OCI-LY1 (cell line): ENCODE measurements around the gene PTPN14.

Experiments
- CTCF ChIP-seq: fragments of 200-600 bp; sonication (generic), shearing (Covaris generic); IDR thresholded peaks from 2 replicates; pipeline ENCODE4 v1.5.1; 2017; ENCODE audit warnings: mild to moderate bottlenecking, antibody characterized with exemption, low read length, moderate library complexity, mixed read lengths
- EZH2 ChIP-seq: fragments of 200-600 bp; sonication (generic), shearing (Covaris generic); IDR thresholded peaks from 2 replicates; pipeline ENCODE4 v1.8.0; 2017; ENCODE audit warnings: borderline replicate concordance, mixed run types, mild to moderate bottlenecking, antibody characterized with exemption, low read length, moderate library complexity, mixed read lengths

DNA sequence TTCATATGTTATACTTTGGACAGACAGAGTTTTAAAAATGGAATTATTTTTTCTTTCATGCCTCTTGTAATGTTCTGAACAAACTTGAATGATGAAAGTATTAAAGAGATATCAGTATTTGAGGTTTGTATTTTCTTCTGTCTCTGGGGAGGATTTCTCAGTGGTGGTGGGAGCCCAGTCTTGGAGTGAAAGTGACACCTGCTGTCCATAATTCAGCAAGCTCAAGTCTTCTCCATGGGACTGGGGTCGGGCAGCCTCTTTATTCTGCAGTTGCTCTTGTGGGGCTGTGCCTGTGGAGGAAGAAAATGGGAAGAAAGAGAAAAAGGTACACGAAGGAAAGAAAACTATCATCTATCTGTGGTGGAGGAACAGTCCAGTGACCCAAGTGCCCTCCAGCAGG is 214.4 kb downstream of the PTPN14 start:
- TF ChIP-seq CTCF = no peak
- TF ChIP-seq EZH2 = no peak
